Activated T-helper 17 cell treated with anti-CD3 and anti-CD28 coated beads, Interleukin-2, amount 50 U/mL, for 72 hours (primary cell): Measurements from ENCODE around the gene DCLRE1C. TPM values are rescaled to one million over a fixed set of nuclear protein-coding genes. Genes with fewer than 3 reads are reported as not detected.
A peak's percentile ranks its signal among the peaks of the same experiment; 100 is the strongest.
"Not testable (repeated sequence)": the region's sequence is repeated elsewhere in the genome, so short reads cannot be mapped to it uniquely, and the experiment has no call there.

Experiments used
- ATAC-seq: fragments of 150-1000 bp; cut with Tn5 transposase; replicated peaks from 2 replicates; pipeline ENCODE4 v1.10.0; 2021; ENCODE audit warnings: mild to moderate bottlenecking, moderate library complexity
- H3K27ac Mint-ChIP-seq: one replicate; pipeline ENCODE4 v1.8.0; 2022; ENCODE audit warnings: mixed read lengths
- H3K27me3 Mint-ChIP-seq: one replicate; pipeline ENCODE4 v1.8.0; 2022; ENCODE audit warnings: mixed read lengths
- H3K36me3 Mint-ChIP-seq: one replicate; pipeline ENCODE4 v1.8.0; 2022; ENCODE audit warnings: low read depth, mild to moderate bottlenecking, mixed read lengths
- H3K4me1 Mint-ChIP-seq: one replicate; pipeline ENCODE4 v1.8.0; 2022; ENCODE audit warnings: mixed read lengths
- H3K4me3 Mint-ChIP-seq: one replicate; pipeline ENCODE4 v1.8.0; 2022; ENCODE audit warnings: mild to moderate bottlenecking, mixed read lengths
- H3K9me3 Mint-ChIP-seq: one replicate; pipeline ENCODE4 v1.8.0; 2022; ENCODE audit warnings: mixed read lengths
- total RNA-seq, 2 donors: library from RNA; stranded (reverse); gene quantifications; one replicate each; pipeline ENCODE4 v1.2.3, GENCODE V29; 2022

The DCLRE1C gene
- total RNA-seq, 2 donors from 2014 or later = 16.5 to 20.1 TPM

DNA sequence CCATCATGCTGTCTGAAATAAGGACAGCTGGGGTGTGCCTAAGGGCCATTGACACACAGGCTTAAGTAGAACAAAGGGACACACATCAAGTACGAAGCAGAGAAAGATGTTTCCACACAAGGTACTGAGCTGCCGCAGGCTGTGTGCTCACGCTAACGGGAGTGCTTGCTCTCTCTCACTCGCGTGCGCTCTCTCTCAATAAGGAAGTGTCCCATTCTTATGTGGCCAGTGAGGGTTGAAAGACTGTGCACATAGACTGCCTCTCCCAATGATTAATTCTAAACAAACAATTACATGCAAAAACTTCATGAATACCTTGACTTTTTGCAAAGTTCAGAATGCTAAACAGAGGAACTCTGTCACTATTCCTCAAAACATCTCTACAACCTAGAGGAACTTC, 29.9 kb downstream of the DCLRE1C start:
- H3K27ac Mint-ChIP-seq = no peak overlapping the region
- no peak for ATAC-seq
- H3K4me1 Mint-ChIP-seq = peaks cover 5% of the 10 kb centered on the region
- peaks cover 84% of the 10 kb centered on the region for H3K36me3 Mint-ChIP-seq
- H3K27me3 Mint-ChIP-seq = no peaks in the 10 kb centered on the region
- no peak overlapping the region for H3K4me3 Mint-ChIP-seq
- no peaks in the 10 kb centered on the region for H3K9me3 Mint-ChIP-seq

- ATAC-seq = no peak
- Mint-ChIP-seq H3K4me3 (no peak overlapping the region), H3K4me1 (peaks cover 13% of the 10 kb centered on the region), H3K27me3 (no peaks in the 10 kb centered on the region), H3K9me3 (peaks cover 4% of the 10 kb centered on the region), H3K36me3 (peaks cover 100% of the 10 kb centered on the region), H3K27ac (no peak overlapping the region)
Observed at GRCh38 chr10:14918964-14919363, 34.9 kb downstream of the DCLRE1C start.

DNA sequence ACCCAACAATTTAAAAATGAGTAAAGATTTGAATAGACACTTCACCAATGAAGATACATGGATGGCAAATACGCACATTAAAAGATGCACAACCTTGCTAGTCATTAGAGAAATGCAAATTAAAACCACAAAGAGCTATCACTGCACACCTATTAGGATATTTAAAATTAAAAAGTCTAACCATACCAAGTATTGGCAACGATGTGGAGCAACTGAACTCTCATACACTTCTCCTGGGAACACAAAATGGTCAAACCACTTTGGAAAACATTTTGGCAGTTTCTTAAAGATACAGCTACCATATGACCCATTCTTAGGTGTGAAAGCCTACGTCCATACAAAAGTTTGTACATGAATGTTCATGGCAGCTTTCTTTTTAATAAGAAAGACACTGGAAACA, 36.1 kb downstream of the DCLRE1C start:
- Mint-ChIP-seq H3K27me3 (no peaks in the 10 kb centered on the region), H3K4me1 (peaks cover 13% of the 10 kb centered on the region), H3K36me3 (peaks cover 100% of the 10 kb centered on the region), H3K9me3 (peaks cover 4% of the 10 kb centered on the region), H3K4me3 (no peak overlapping the region), H3K27ac (no peak overlapping the region)
- ATAC-seq = no peak

GRCh38 chr10:14916600-14916999, 37.3 kb downstream of the DCLRE1C start:
- Mint-ChIP-seq H3K27me3 (no peaks in the 10 kb centered on the region), H3K27ac (no peak overlapping the region)
- ATAC-seq = no peak

DNA sequence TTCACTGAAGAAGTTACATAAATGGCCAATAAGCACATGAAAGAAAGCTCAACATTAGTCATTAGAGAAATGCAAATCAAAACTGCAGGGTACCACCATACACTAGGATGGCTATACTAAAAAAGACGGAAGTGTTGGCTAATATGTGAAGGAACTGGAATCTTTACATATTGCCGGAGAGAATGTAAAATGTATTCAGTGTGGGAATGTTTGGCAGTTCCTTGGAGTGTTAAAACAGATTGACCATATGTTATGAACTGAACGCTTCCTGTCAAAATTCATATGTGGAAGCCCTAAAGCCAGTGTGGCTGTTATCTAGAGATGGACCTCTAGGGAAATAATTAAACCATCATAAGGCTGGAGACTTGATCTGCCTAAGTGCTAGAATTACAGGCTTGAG, 42.1 kb downstream of the DCLRE1C start:
- ATAC-seq = no peak
- H3K4me1 Mint-ChIP-seq = peaks cover 8% of the 10 kb centered on the region
- no peaks in the 10 kb centered on the region for H3K27me3 Mint-ChIP-seq
- no peak overlapping the region for H3K4me3 Mint-ChIP-seq
- peaks cover 4% of the 10 kb centered on the region for H3K9me3 Mint-ChIP-seq
- no peak overlapping the region for H3K27ac Mint-ChIP-seq
- peaks cover 100% of the 10 kb centered on the region for H3K36me3 Mint-ChIP-seq

More at GRCh38 chr10:14916600-14916999, 37.3 kb downstream of the DCLRE1C start:
- Mint-ChIP-seq H3K36me3 (peaks cover 100% of the 10 kb centered on the region), H3K4me3 (no peak overlapping the region), H3K4me1 (peaks cover 10% of the 10 kb centered on the region), H3K9me3 (peaks cover 4% of the 10 kb centered on the region)

GRCh38 chr10:14910953-14911352, 42.9 kb downstream of the DCLRE1C start:
- no peak overlapping the region for H3K4me3 Mint-ChIP-seq
- peaks cover 2% of the 10 kb centered on the region for H3K9me3 Mint-ChIP-seq
- ATAC-seq = no peak
- H3K27me3 Mint-ChIP-seq = no peaks in the 10 kb centered on the region
- peaks cover 100% of the 10 kb centered on the region for H3K36me3 Mint-ChIP-seq
- H3K27ac Mint-ChIP-seq = no peak overlapping the region
- H3K4me1 Mint-ChIP-seq = peaks cover 5% of the 10 kb centered on the region

DNA sequence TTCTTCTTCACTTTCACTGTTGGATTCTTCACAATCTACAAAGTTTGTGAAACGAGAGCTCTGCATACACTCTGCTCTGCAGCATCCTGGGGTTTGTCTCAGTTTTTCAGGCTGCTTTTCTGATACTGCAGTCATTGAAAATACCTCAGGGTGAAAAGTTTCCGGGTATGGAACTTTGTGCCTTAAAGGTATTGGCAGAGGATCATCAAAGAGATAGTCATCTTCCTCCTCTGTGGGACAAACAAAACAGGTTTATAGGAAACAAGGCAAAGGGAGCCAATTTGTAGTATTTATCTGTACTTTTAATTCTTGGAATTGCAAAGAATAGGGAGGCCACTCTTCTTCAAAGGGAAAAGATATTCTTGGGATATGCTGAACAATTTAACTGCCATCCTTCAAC, 44.8 kb downstream of the DCLRE1C start:
- ATAC-seq = no peak
- no peak overlapping the region for H3K27ac Mint-ChIP-seq
- no peaks in the 10 kb centered on the region for H3K27me3 Mint-ChIP-seq
- peaks cover 98% of the 10 kb centered on the region for H3K36me3 Mint-ChIP-seq
- H3K4me1 Mint-ChIP-seq = no peaks in the 10 kb centered on the region
- H3K9me3 Mint-ChIP-seq = no peaks in the 10 kb centered on the region
- no peak overlapping the region for H3K4me3 Mint-ChIP-seq

- H3K27me3 Mint-ChIP-seq, H3K27ac Mint-ChIP-seq, H3K4me3 Mint-ChIP-seq, ATAC-seq, H3K4me1 Mint-ChIP-seq, H3K9me3 Mint-ChIP-seq: not testable (repeated sequence)
- H3K36me3 Mint-ChIP-seq = peaks cover 90% of the 10 kb centered on the region
Observed at GRCh38 chr10:14907591-14907990, 46.3 kb downstream of the DCLRE1C start.

- ATAC-seq = no peak
- peaks cover 85% of the 10 kb centered on the region for H3K36me3 Mint-ChIP-seq
Observed at GRCh38 chr10:14906765-14907164, 47.1 kb downstream of the DCLRE1C start.

DNA sequence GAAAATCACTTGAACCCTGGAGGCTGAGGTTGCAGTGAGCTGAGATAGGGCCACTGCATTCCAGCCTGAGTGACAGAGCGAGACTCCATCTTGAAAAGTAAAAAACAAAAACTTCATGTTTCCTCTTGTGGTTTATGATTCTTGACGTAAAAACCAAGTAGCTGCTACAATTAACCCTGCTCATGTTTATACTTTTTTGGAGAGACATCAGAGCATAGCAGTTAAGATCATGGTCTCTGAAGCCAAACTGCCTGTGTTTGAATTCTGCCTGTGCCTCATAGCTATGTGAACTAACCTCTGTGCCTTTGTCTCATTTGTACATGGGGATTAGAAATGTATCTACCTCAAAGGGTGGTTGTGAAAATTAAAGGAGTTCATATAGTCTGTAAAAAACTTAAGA, 48.0 kb downstream of the DCLRE1C start:
- no peaks in the 10 kb centered on the region for H3K4me1 Mint-ChIP-seq
- H3K27ac Mint-ChIP-seq = no peak overlapping the region
- ATAC-seq = no peak
- H3K9me3 Mint-ChIP-seq = no peaks in the 10 kb centered on the region
- no peak overlapping the region for H3K4me3 Mint-ChIP-seq
- no peaks in the 10 kb centered on the region for H3K27me3 Mint-ChIP-seq
- H3K36me3 Mint-ChIP-seq = peaks cover 79% of the 10 kb centered on the region

More at GRCh38 chr10:14906765-14907164, 47.1 kb downstream of the DCLRE1C start:
- Mint-ChIP-seq H3K27ac (no peak overlapping the region), H3K27me3 (no peaks in the 10 kb centered on the region), H3K4me3 (no peak overlapping the region), H3K9me3 (no peaks in the 10 kb centered on the region), H3K4me1 (no peaks in the 10 kb centered on the region)

DNA sequence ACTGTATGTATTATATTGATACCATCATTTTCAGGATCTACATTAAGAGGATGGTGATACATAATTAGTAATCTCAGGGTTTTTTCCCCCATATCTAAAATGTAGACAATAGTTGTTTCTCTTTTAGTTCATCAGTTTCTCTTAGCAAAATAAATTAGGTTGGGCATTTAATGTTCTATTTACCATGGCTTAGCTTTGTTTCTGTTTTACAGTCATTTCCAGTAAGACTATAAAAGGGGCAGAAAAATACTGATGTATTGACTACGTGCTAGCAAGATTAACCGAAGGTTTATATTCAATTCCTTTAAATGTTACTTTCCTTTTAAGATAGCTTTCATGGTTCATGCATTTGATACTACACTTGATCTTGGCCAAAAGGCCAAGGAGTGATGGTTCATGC, 49.0 kb downstream of the DCLRE1C start:
- ATAC-seq = no peak
- no peaks in the 10 kb centered on the region for H3K4me1 Mint-ChIP-seq
- H3K27ac Mint-ChIP-seq = no peak overlapping the region
- H3K36me3 Mint-ChIP-seq = peaks cover 78% of the 10 kb centered on the region
- H3K4me3 Mint-ChIP-seq = no peak overlapping the region
- no peaks in the 10 kb centered on the region for H3K9me3 Mint-ChIP-seq
- H3K27me3 Mint-ChIP-seq = no peaks in the 10 kb centered on the region

DNA sequence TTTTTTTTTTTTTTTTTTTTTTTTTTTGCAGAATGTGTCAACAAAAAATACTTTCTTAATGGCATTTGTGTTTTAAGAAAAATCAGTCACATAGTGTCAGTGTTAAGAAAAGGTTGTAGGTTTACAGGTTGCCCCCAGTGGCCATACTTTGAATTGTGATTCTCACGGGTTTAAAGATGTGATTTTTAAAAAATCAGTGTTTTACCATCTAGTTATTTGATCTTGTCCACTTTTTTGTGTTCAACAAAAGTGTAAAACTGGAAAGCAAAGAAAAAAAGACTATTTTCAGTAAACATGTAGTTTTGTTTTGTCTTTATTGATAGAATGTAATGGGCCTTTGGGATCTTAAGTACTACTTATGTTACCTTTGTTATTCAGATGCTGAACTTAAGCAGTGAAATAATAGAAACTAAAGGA, 49.6 kb downstream of the DCLRE1C start:
- H3K27me3 Mint-ChIP-seq = no peaks in the 10 kb centered on the region
- no peak overlapping the region for H3K27ac Mint-ChIP-seq
- H3K9me3 Mint-ChIP-seq = no peaks in the 10 kb centered on the region
- no peak overlapping the region for H3K4me3 Mint-ChIP-seq
- H3K4me1 Mint-ChIP-seq = no peaks in the 10 kb centered on the region
- no peak for ATAC-seq
- peaks cover 77% of the 10 kb centered on the region for H3K36me3 Mint-ChIP-seq

DNA sequence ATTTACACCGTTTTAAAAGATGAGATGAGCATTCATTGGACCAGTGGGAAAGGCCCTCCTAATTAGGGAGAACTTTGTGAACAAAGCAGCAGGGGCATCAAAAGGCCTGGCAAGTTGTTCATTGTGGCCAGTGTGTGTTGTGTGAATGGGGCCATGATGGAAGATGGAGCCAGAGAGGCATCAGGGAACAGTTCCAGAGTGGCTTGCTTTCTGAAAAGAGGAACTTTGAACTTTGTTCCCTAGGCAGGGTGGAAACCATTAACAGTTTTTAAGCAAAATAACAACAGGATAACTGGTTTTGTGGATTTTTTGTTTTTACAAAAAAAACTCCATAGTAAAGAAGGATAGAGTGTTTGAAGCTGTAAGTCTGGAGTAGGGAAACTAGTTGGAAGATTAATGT, 62.7 kb downstream of the DCLRE1C start:
- H3K27ac Mint-ChIP-seq = no peak overlapping the region
- H3K4me1 Mint-ChIP-seq = peaks cover 7% of the 10 kb centered on the region
- no peaks in the 10 kb centered on the region for H3K27me3 Mint-ChIP-seq
- no peak for ATAC-seq
- no peaks in the 10 kb centered on the region for H3K36me3 Mint-ChIP-seq
- no peaks in the 10 kb centered on the region for H3K9me3 Mint-ChIP-seq
- no peak overlapping the region for H3K4me3 Mint-ChIP-seq

DNA sequence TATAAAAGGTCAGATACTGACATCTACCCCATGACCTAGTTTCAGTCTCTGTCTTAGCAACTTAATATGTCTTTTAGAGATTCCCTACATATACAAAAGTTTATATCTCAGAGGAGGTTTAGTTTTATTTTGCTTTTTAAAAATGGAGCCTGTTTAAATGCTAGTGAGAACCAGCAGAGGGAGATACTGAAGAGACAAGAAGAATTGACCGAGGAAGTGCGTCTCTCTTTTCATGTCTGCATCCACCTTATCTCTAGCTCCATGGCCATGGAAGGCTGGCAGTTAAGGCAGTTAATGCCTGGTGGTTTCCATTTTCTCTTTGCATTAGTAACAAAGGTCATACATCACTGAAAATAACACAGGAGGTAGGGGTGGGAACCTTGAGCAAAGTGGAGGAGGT, 64.6 kb downstream of the DCLRE1C start:
- Mint-ChIP-seq H3K4me3 (no peak overlapping the region), H3K36me3 (no peaks in the 10 kb centered on the region), H3K9me3 (no peaks in the 10 kb centered on the region), H3K27ac (peak overlapping the region; percentile 29), H3K27me3 (no peaks in the 10 kb centered on the region), H3K4me1 (peaks cover 7% of the 10 kb centered on the region)
- peak; percentile 32 for ATAC-seq

DNA sequence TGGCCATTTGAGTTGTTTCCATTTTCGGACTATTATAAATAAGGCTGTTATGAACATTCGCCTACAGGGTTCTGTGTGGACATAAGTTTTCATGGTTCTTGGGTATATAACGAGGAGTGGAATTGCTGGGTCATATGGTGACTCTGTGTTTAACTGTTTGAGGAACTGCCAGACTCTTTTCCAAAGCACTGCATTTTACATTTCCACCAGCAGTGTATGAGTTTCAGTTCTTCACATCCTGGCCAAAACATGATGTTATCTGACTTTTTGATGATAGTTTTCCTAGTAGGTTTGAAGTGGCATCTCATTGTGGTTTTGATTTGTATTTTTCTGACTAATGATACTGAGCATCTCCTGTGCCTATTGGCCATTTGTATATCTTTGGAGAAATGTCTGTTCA, 69.8 kb downstream of the DCLRE1C start:
- peak; percentile 67 for ATAC-seq

DNA sequence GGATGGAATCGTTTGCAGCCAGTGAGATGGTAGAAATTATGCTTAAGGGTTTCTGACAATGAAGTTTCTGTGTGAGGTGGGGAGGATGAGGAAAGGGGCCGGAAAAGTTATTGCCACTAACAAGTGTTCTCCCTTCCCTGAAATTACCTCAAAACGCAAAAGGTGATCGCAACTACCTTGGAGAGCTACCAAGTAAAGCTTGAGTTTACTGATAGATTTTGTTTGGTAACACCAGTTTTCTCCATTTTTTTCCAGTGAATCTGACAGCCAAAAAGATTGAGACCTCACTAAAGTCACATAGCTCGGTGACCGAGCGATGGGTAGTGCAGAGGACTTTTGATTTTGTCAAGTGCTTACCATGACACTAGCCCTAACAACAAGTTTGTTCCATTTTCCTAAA, 73.7 kb downstream of the DCLRE1C start:
- Mint-ChIP-seq H3K4me1 (peaks cover 6% of the 10 kb centered on the region), H3K9me3 (no peaks in the 10 kb centered on the region), H3K27ac (peak overlapping the region; percentile 93), H3K36me3 (peaks cover 21% of the 10 kb centered on the region), H3K27me3 (no peaks in the 10 kb centered on the region), H3K4me3 (peak overlapping the region; percentile 93)
- ATAC-seq = no peak

More for the DNA sequence above, 69.8 kb downstream of the DCLRE1C start:
- peaks cover under 1% of the 10 kb centered on the region for H3K4me1 Mint-ChIP-seq
- no peak overlapping the region for H3K27ac Mint-ChIP-seq
- no peak overlapping the region for H3K4me3 Mint-ChIP-seq
- no peaks in the 10 kb centered on the region for H3K9me3 Mint-ChIP-seq
- no peaks in the 10 kb centered on the region for H3K27me3 Mint-ChIP-seq
- H3K36me3 Mint-ChIP-seq = peaks cover 16% of the 10 kb centered on the region
